C4-2B (cell line): ENCODE data around the gene CCNY.

ENCODE experiments used
- CTCF ChIP-seq: fragments of 450-650 bp; conservative IDR thresholded peaks from 2 replicates; pipeline ENCODE4 v1.5.1; 2017; ENCODE audit warnings: mild to moderate bottlenecking
- ZFX ChIP-seq: fragments of 450-650 bp; IDR thresholded peaks from 2 replicates; pipeline ENCODE4 v1.6.1; 2017

- TF ChIP-seq CTCF, result no peak
- TF ChIP-seq ZFX, result no peak
Observed at GRCh38 chr10:35605191-35605590, 268.9 kb downstream of the CCNY start, which contains the start of gene GJD4.
